Activated B cell treated with CpG ODN at 0.5 μM for 24 hours (primary cell): ENCODE results near the gene KLK6. TPM values are rescaled to one million over a fixed set of nuclear protein-coding genes. Genes with fewer than 3 reads are reported as not detected.

Experiments
- ATAC-seq: fragments of 200-7000 bp; cut with Tn5 transposase; one replicate; pipeline ENCODE4 v1.10.0; 2021; ENCODE audit warnings: low read depth, mild to moderate bottlenecking, moderate library complexity
- CTCF ChIA-PET: fragments of 350-600 bp; sonication (Branson Sonifier 250); formaldehyde crosslinking; loops from one replicate; lab custom pipeline; 2021; ENCODE audit warnings: antibody characterized with exemption; lab: Charles Lee
- POLR2A ChIA-PET: fragments of 350-600 bp; sonication (Branson Sonifier 250); formaldehyde crosslinking; loops from one replicate; lab custom pipeline; 2021; ENCODE audit warnings: antibody characterized with exemption; lab: Charles Lee
- DNase-seq: peaks from one replicate; pipeline ENCODE4 v3.0.0; 2022
- H3K27ac Mint-ChIP-seq: one replicate; pipeline ENCODE4 v1.8.0; 2020; ENCODE audit warnings: mixed read lengths
- H3K27me3 Mint-ChIP-seq: one replicate; pipeline ENCODE4 v1.8.0; 2021; ENCODE audit warnings: mixed read lengths
- H3K36me3 Mint-ChIP-seq: one replicate; pipeline ENCODE4 v1.8.0; 2021; ENCODE audit warnings: low read depth, mixed read lengths
- H3K4me1 Mint-ChIP-seq: one replicate; pipeline ENCODE4 v1.8.0; 2021; ENCODE audit warnings: mixed read lengths
- H3K4me3 Mint-ChIP-seq: one replicate; pipeline ENCODE4 v1.8.0; 2020; ENCODE audit warnings: mild to moderate bottlenecking, mixed read lengths
- H3K9me3 Mint-ChIP-seq: one replicate; pipeline ENCODE4 v1.8.0; 2020; ENCODE audit warnings: mixed read lengths
- intact Hi-C: fragments of 100-400 bp; cut with micrococcal nuclease; formaldehyde crosslinking; loops from one replicate; pipeline ENCODE4 v1.15.1; 2024
- total RNA-seq: library from RNA; stranded (reverse); gene quantifications from 2 replicates; pipeline ENCODE4 v1.2.3, GENCODE V29; 2022
- TF ChIP-seq, protein P1 (sequence below): fragments of 200-600 bp; IDR thresholded peaks from one replicate; pipeline ENCODE4 v1.8.0; 2022; ENCODE audit warnings: antibody characterized with exemption, mild to moderate bottlenecking

KLK6 gene
- total RNA-seq, 1 donor from 2014 or later = not detected

- POLR2A ChIA-PET = no interaction called here
- CTCF ChIA-PET = interaction anchor here (0.5 kb wide), 1 partner anchor 270 kb away, joined by 3 read pairs; no protein-coding TSS in a partner anchor
- TF ChIP-seq, protein P1, sequence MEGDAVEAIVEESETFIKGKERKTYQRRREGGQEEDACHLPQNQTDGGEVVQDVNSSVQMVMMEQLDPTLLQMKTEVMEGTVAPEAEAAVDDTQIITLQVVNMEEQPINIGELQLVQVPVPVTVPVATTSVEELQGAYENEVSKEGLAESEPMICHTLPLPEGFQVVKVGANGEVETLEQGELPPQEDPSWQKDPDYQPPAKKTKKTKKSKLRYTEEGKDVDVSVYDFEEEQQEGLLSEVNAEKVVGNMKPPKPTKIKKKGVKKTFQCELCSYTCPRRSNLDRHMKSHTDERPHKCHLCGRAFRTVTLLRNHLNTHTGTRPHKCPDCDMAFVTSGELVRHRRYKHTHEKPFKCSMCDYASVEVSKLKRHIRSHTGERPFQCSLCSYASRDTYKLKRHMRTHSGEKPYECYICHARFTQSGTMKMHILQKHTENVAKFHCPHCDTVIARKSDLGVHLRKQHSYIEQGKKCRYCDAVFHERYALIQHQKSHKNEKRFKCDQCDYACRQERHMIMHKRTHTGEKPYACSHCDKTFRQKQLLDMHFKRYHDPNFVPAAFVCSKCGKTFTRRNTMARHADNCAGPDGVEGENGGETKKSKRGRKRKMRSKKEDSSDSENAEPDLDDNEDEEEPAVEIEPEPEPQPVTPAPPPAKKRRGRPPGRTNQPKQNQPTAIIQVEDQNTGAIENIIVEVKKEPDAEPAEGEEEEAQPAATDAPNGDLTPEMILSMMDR = no peak
- H3K9me3 Mint-ChIP-seq = peaks cover 4% of the 10 kb centered on the region
- H3K27me3 Mint-ChIP-seq = peaks cover 20% of the 10 kb centered on the region
- H3K4me1 Mint-ChIP-seq = no peaks in the 10 kb centered on the region
- no peaks in the 10 kb centered on the region for H3K36me3 Mint-ChIP-seq
- H3K4me3 Mint-ChIP-seq = no peak overlapping the region
- intact Hi-C loops = no loop called here
- ATAC-seq = no peak
- H3K27ac Mint-ChIP-seq = no peak overlapping the region
- DNase-seq = no peak
These were observed 29.8 kb downstream of the KLK6 start for GRCh38 chr19:50939596-50939995.

GRCh38 chr19:50933640-50934039, 35.8 kb downstream of the KLK6 start:
- H3K27me3 Mint-ChIP-seq = peaks cover 26% of the 10 kb centered on the region
- no peak overlapping the region for H3K4me3 Mint-ChIP-seq
- no peak for DNase-seq
- H3K27ac Mint-ChIP-seq = no peak overlapping the region
- ChIA-PET CTCF (no interaction called here), POLR2A (no interaction called here)
- no peaks in the 10 kb centered on the region for H3K36me3 Mint-ChIP-seq
- peaks cover 2% of the 10 kb centered on the region for H3K4me1 Mint-ChIP-seq
- ATAC-seq = no peak
- intact Hi-C loops = no loop called here
- TF ChIP-seq, protein P1 = no peak
- H3K9me3 Mint-ChIP-seq = no peaks in the 10 kb centered on the region

DNA sequence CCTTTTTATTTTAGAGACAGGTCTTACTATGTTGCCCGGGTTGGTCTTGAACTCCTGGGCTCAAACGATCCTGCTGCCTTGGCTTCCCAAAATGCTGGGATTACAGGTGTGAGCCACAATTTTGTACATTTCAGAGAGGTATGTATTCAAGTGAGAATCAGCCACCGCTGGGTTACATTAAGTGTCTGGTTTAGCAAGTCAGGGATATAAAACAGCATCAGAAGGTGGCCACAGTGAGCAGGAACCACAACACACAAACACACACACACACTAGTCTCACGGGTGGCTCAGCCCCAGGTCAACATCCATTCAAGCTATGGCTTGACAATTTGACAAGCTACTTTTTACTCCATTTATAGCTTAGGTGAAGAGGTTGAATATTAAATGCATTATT, 36.7 kb downstream of the KLK6 start:
- Mint-ChIP-seq H3K36me3 (no peaks in the 10 kb centered on the region), H3K27me3 (peaks cover 26% of the 10 kb centered on the region), H3K27ac (no peak overlapping the region), H3K4me3 (no peak overlapping the region), H3K9me3 (no peaks in the 10 kb centered on the region), H3K4me1 (peaks cover 2% of the 10 kb centered on the region)
- ATAC-seq = no peak
- TF ChIP-seq, protein P1 = no peak
- intact Hi-C loops = no loop called here
- CTCF ChIA-PET = no interaction called here
- POLR2A ChIA-PET = interaction anchor here (0.7 kb wide), 1 partner anchor 104 kb away, joined by 4 read pairs; no protein-coding TSS in a partner anchor
- no peak for DNase-seq

GRCh38 chr19:50932018-50932689, 37.2 kb downstream of the KLK6 start:
- no peak overlapping the region for H3K27ac Mint-ChIP-seq
- no peak overlapping the region for H3K4me3 Mint-ChIP-seq
- H3K4me1 Mint-ChIP-seq = peaks cover 2% of the 10 kb centered on the region
- no peaks in the 10 kb centered on the region for H3K36me3 Mint-ChIP-seq
- H3K27me3 Mint-ChIP-seq = peaks cover 26% of the 10 kb centered on the region
- no peak for DNase-seq
- CTCF ChIA-PET = no interaction called here
- no peaks in the 10 kb centered on the region for H3K9me3 Mint-ChIP-seq
- no peak for ATAC-seq
- intact Hi-C loops = no loop called here
- TF ChIP-seq, protein P1 = no peak
- POLR2A ChIA-PET = interaction anchor here (0.7 kb wide), 1 partner anchor 104 kb away, joined by 4 read pairs; no protein-coding TSS in a partner anchor

DNA sequence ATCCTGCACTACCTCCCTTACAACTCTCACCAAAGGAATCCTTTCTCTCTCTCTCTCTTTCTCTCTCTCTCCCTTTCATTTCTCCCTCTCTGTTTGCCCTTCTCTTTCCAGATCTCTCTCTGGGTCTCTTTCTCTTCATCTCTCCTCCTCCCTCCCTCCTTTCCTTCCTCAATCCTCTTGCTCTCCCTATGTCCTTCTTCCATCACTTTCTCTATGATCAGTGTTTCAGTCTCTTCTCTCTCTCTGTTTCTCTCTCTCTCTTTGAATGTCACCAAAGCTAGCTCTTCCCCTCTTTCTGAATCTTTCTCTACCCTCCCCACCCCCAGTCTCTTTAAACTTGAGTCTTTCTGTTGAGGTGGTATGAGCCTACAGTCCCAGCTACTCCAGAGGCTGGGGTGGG, 38.4 kb downstream of the KLK6 start:
- intact Hi-C loops = no loop called here
- Mint-ChIP-seq H3K27ac (no peak overlapping the region), H3K36me3 (no peaks in the 10 kb centered on the region), H3K4me1 (peaks cover 2% of the 10 kb centered on the region), H3K27me3 (peaks cover 29% of the 10 kb centered on the region), H3K4me3 (no peak overlapping the region), H3K9me3 (no peaks in the 10 kb centered on the region)
- POLR2A ChIA-PET = no interaction called here
- no peak for DNase-seq
- CTCF ChIA-PET = no interaction called here
- ATAC-seq = no peak
- TF ChIP-seq, protein P1 = no peak
